Right lobe of liver (tissue), 4 donors: ENCODE data around the gene SSPN.

Experiments
- CTCF ChIP-seq, 4 donors: fragments of 200-600 bp in 3 of 4; fragments of 450-650 bp in 1 of 4; IDR thresholded peaks; one replicate each; pipeline versions ENCODE4 v1.5.1 to v1.8.0; 2016 to 2022; ENCODE audit warnings: antibody characterized with exemption in 4 of 4, mild to moderate bottlenecking in 2 of 4
- POLR2A ChIP-seq: fragments of 450-650 bp; IDR thresholded peaks from one replicate; pipeline ENCODE4 v1.6.1; 2017; ENCODE audit warnings: antibody characterized with exemption, mild to moderate bottlenecking
- donor health status: DM: no; HTN: no; CAD: no.
- donor health status: DM: no; HTN: no; CAD: no.
- donor health status: DM: no; HTN: yes; CAD: no.

GRCh38 chr12:26245175-26245942 is 50.0 kb downstream of the SSPN start:
- TF ChIP-seq CTCF (IDR thresholded peaks at IDR 0.05) = no peak
- no peak for TF ChIP-seq POLR2A
